ENCODE results near the gene COX6A1.
A peak's percentile ranks its signal among the peaks of the same experiment; 100 is the strongest.
"Not testable (repeated sequence)": the region's sequence is repeated elsewhere in the genome, so short reads cannot be mapped to it uniquely, and the experiment has no call there.

The COX6A1 gene

GRCh38 chr12:120444676-120445075 is 6.8 kb downstream of the COX6A1 start:
- TF ChIP-seq CTCF (IDR thresholded peaks at IDR 0.05; ENCODE audit: low read depth, low read length): no peak
- H3K36me3 ChIP-seq (replicated peaks; ENCODE audit: low read depth, low read length): peaks cover 30% of the 10 kb centered on the region
- H3K4me1 ChIP-seq (ENCODE audit: low read length): peaks cover 20% of the 10 kb centered on the region
- H3K27me3 ChIP-seq (ENCODE audit: low read depth, low read length): no peaks in the 10 kb centered on the region
- H3K4me2 ChIP-seq (ENCODE audit: low read length): peak overlapping the region; percentile 93
- H3K4me3 ChIP-seq (ENCODE audit: low read length): no peak overlapping the region
- no peak overlapping the region for H3K27ac ChIP-seq (ENCODE audit: low read length)
- H3K9ac ChIP-seq (ENCODE audit: low read length): no peak overlapping the region
- H4K20me1 ChIP-seq (ENCODE audit: insufficient read depth, low read length): no peaks in the 10 kb centered on the region
- no peak overlapping the region for H2AFZ ChIP-seq (ENCODE audit: low read depth, low read length)
- H3K79me2 ChIP-seq (ENCODE audit: low read length): peaks cover 89% of the 10 kb centered on the region
- H3K9me3 ChIP-seq (ENCODE audit: insufficient read depth, low read length): no peaks in the 10 kb centered on the region

GRCh38 chr12:120445911-120446843 is 8.3 kb downstream of the COX6A1 start, which contains the start of the genes GATC and TRIAP1:
Gene GATC, plus strand, starts transcription at chr12:120446444. Its CDS starts 37 bp downstream, at chr12:120446481.
Gene TRIAP1, minus strand, starts transcription at chr12:120446384. Its CDS starts 12 bp downstream, at chr12:120446372.
- TF ChIP-seq CTCF (IDR thresholded peaks at IDR 0.05; ENCODE audit: low read depth, low read length) (no peak), EZH2phosphoT487 (IDR thresholded peaks at IDR 0.05; ENCODE audit: low read depth) (no peak)
- no peaks in the 10 kb centered on the region for H4K20me1 ChIP-seq (ENCODE audit: insufficient read depth, low read length)
- H2AFZ ChIP-seq (ENCODE audit: low read depth, low read length): peak within 1 kb of the TSS; percentile 73; the same call in 1 of the 2 replicates
- no peaks in the 10 kb centered on the region for H3K9me3 ChIP-seq (ENCODE audit: insufficient read depth, low read length)
- H3K9ac ChIP-seq (ENCODE audit: low read length): peak within 1 kb of the TSS; percentile 90
- H3K27me3 ChIP-seq (ENCODE audit: low read depth, low read length): no peaks in the 10 kb centered on the region
- peak within 1 kb of the TSS; percentile 91 for H3K4me3 ChIP-seq (ENCODE audit: low read length)
- H3K27ac ChIP-seq (ENCODE audit: low read length): peak within 1 kb of the TSS; percentile 70
- H3K4me1 ChIP-seq (ENCODE audit: low read length): peaks cover 17% of the 10 kb centered on the region
- peak within 1 kb of the TSS; percentile 93 for H3K4me2 ChIP-seq (ENCODE audit: low read length)
- H3K36me3 ChIP-seq (replicated peaks; ENCODE audit: low read depth, low read length): peaks cover 32% of the 10 kb centered on the region
- peaks cover 85% of the 10 kb centered on the region for H3K79me2 ChIP-seq (ENCODE audit: low read length)

- peak overlapping the region; percentile 70; the same call in 1 of the 2 replicates for H2AFZ ChIP-seq (ENCODE audit: low read depth, low read length)
- peak overlapping the region; percentile 91 for H3K4me3 ChIP-seq (ENCODE audit: low read length)
- H3K36me3 ChIP-seq (replicated peaks; ENCODE audit: low read depth, low read length): peaks cover 32% of the 10 kb centered on the region
- not testable (repeated sequence) for H3K9me3 ChIP-seq (ENCODE audit: insufficient read depth, low read length); H4K20me1 ChIP-seq (ENCODE audit: insufficient read depth, low read length); H3K27me3 ChIP-seq (ENCODE audit: low read depth, low read length)
- peak overlapping the region; percentile 70 for H3K27ac ChIP-seq (ENCODE audit: low read length)
- H3K9ac ChIP-seq (ENCODE audit: low read length): peak overlapping the region; percentile 90
- H3K4me2 ChIP-seq (ENCODE audit: low read length): peak overlapping the region; percentile 60
- peaks cover 17% of the 10 kb centered on the region for H3K4me1 ChIP-seq (ENCODE audit: low read length)
- H3K79me2 ChIP-seq (ENCODE audit: low read length): peaks cover 84% of the 10 kb centered on the region
Measured at GRCh38 chr12:120446844-120447178, 8.9 kb downstream of the COX6A1 start.

- Histone ChIP-seq H3K4me2 (ENCODE audit: low read length) (0 out of 2 replicates have a peak overlapping the region, but pooled peaks have one; percentile 60), H3K4me3 (ENCODE audit: low read length) (no peak overlapping the region), H3K9me3 (ENCODE audit: insufficient read depth, low read length) (no peaks in the 10 kb centered on the region), H3K27me3 (ENCODE audit: low read depth, low read length) (no peaks in the 10 kb centered on the region), H3K27ac (ENCODE audit: low read length) (no peak overlapping the region), H3K79me2 (ENCODE audit: low read length) (peaks cover 84% of the 10 kb centered on the region), H2AFZ (ENCODE audit: low read depth, low read length) (no peak overlapping the region), H4K20me1 (ENCODE audit: insufficient read depth, low read length) (no peaks in the 10 kb centered on the region), H3K4me1 (ENCODE audit: low read length) (peaks cover 17% of the 10 kb centered on the region), H3K9ac (ENCODE audit: low read length) (no peak overlapping the region), H3K36me3 (replicated peaks; ENCODE audit: low read depth, low read length) (peaks cover 31% of the 10 kb centered on the region)
- TF ChIP-seq CTCF (IDR thresholded peaks at IDR 0.05; ENCODE audit: low read depth, low read length) (no peak), EZH2phosphoT487 (IDR thresholded peaks at IDR 0.05; ENCODE audit: low read depth) (no peak)
Measured at GRCh38 chr12:120447992-120448391, 10.1 kb downstream of the COX6A1 start.

- not testable (repeated sequence) for H3K9me3 ChIP-seq (ENCODE audit: insufficient read depth, low read length); H3K27ac ChIP-seq (ENCODE audit: low read length); H2AFZ ChIP-seq (ENCODE audit: low read depth, low read length); H4K20me1 ChIP-seq (ENCODE audit: insufficient read depth, low read length); H3K4me1 ChIP-seq (ENCODE audit: low read length); H3K9ac ChIP-seq (ENCODE audit: low read length); H3K27me3 ChIP-seq (ENCODE audit: low read depth, low read length); H3K4me2 ChIP-seq (ENCODE audit: low read length); H3K4me3 ChIP-seq (ENCODE audit: low read length)
- Histone ChIP-seq H3K36me3 (replicated peaks; ENCODE audit: low read depth, low read length) (peaks cover 41% of the 10 kb centered on the region), H3K79me2 (ENCODE audit: low read length) (peaks cover 44% of the 10 kb centered on the region)
Measured at GRCh38 chr12:120452524-120452923, 14.6 kb downstream of the COX6A1 start.

All from OCI-LY3 (cell line).